ENCODE data around the gene SGMS1. TPM values are rescaled to one million over a fixed set of nuclear protein-coding genes. Genes with fewer than 3 reads are reported as not detected.
"Not testable (repeated sequence)": the region's sequence is repeated elsewhere in the genome, so short reads cannot be mapped to it uniquely, and the experiment has no call there.

Gene SGMS1
- total RNA-seq, 2 donors from 2014 or later, result 32.5 to 35.9 TPM

GRCh38 chr10:50574305-50574704 is 49.5 kb downstream of the SGMS1 start:
- peaks cover 0 to 60% of the 10 kb centered on the region in 2 donors for H3K4me1 ChIP-seq

GRCh38 chr10:50572017-50572491 is 51.7 kb downstream of the SGMS1 start:
- DNase-seq (ENCODE audit: low spot score), result no peak
- TF ChIP-seq CTCF (IDR thresholded peaks at IDR 0.05), result no peak
- no peak overlapping the region for H3K27ac ChIP-seq

More at GRCh38 chr10:50574305-50574704, 49.5 kb downstream of the SGMS1 start:
- H3K27me3 ChIP-seq, result no peaks in the 10 kb centered on the region
- no peak overlapping the region for H3K27ac ChIP-seq
- TF ChIP-seq CTCF (IDR thresholded peaks at IDR 0.05), result no peak
- H3K4me3 ChIP-seq, result no peak overlapping the region
- H3K9me3 ChIP-seq, result no peaks in the 10 kb centered on the region
- no peaks in the 10 kb centered on the region for H3K36me3 ChIP-seq
- DNase-seq (ENCODE audit: low spot score), result no peak

GRCh38 chr10:50568750-50569149 is 55.0 kb downstream of the SGMS1 start:
- H3K4me3 ChIP-seq; H3K27me3 ChIP-seq; DNase-seq (ENCODE audit: low spot score); H3K9me3 ChIP-seq; H3K27ac ChIP-seq; H3K36me3 ChIP-seq: not testable (repeated sequence)
- peaks cover 0 to 20% of the 10 kb centered on the region in 2 donors for H3K4me1 ChIP-seq

More at GRCh38 chr10:50572017-50572491, 51.7 kb downstream of the SGMS1 start:
- H3K36me3 ChIP-seq, result no peaks in the 10 kb centered on the region
- no peaks in the 10 kb centered on the region for H3K9me3 ChIP-seq
- no peaks in the 10 kb centered on the region for H3K27me3 ChIP-seq
- H3K4me3 ChIP-seq, result no peak overlapping the region
- H3K4me1 ChIP-seq, result peaks cover 0 to 41% of the 10 kb centered on the region in 2 donors

- no peak for TF ChIP-seq CTCF (IDR thresholded peaks at IDR 0.05)
- DNase-seq (ENCODE audit: low spot score), result no peak
Observed at GRCh38 chr10:50567384-50567783, 56.4 kb downstream of the SGMS1 start.

GRCh38 chr10:50566150-50566549 is 57.6 kb downstream of the SGMS1 start:
- H3K36me3 ChIP-seq, result no peaks in the 10 kb centered on the region

More at GRCh38 chr10:50567384-50567783, 56.4 kb downstream of the SGMS1 start:
- Histone ChIP-seq H3K27me3 (no peaks in the 10 kb centered on the region), H3K27ac (no peak overlapping the region), H3K36me3 (no peaks in the 10 kb centered on the region), H3K4me1 (peaks cover 0 to 14% of the 10 kb centered on the region in 2 donors), H3K9me3 (no peaks in the 10 kb centered on the region), H3K4me3 (no peak overlapping the region)

More at GRCh38 chr10:50566150-50566549, 57.6 kb downstream of the SGMS1 start:
- no peak for TF ChIP-seq CTCF (IDR thresholded peaks at IDR 0.05)
- H3K9me3 ChIP-seq, result no peaks in the 10 kb centered on the region
- H3K27ac ChIP-seq, result no peak overlapping the region
- no peak for DNase-seq (ENCODE audit: low spot score)
- no peak overlapping the region for H3K4me3 ChIP-seq
- H3K4me1 ChIP-seq, result peaks cover 0 to 13% of the 10 kb centered on the region in 2 donors
- no peaks in the 10 kb centered on the region for H3K27me3 ChIP-seq

All from right atrium auricular region (tissue), 2 donors.